Measurements from ENCODE around the gene SEMA5A. TPM values are rescaled to one million over a fixed set of nuclear protein-coding genes. Genes with fewer than 3 reads are reported as not detected.

Gene SEMA5A
- total RNA-seq, 1 experiment from 2014 or later = 0.15 TPM

- Histone ChIP-seq H3K27ac (ENCODE audit: low read length) (no peak overlapping the region), H3K4me3 (ENCODE audit: low read depth in 2 of 2, low read length in 2 of 2) (no peak overlapping the region), H3K4me1 (ENCODE audit: control insufficient read depth, insufficient read depth, low read length) (no peaks in the 10 kb centered on the region), H3K27me3 (ENCODE audit: control insufficient read depth, insufficient read depth, low read length) (no peaks in the 10 kb centered on the region), H3K36me3 (ENCODE audit: control insufficient read depth, insufficient read depth, low read length) (no peaks in the 10 kb centered on the region), H3K9me3 (ENCODE audit: control insufficient read depth, insufficient read depth, low read depth, low read length) (no peaks in the 10 kb centered on the region)
- ATAC-seq (no peak), DNase-seq (ENCODE audit: low read depth, low spot score) (no peak)
- CTCF ChIA-PET = no interaction called here
- intact Hi-C loops (cut with micrococcal nuclease; ENCODE audit: unreplicated experiment) = no loop called here
- in situ Hi-C loops (cut with HindIII; ENCODE audit: low pct_unique_long_range_greater_than_20kb, low sequenced_read_pairs) = no loop called here
- no TSS peak for BruUV-seq (replicated peaks)
- POLR2A ChIA-PET = no interaction called here
- TF ChIP-seq TCF7L2 (IDR thresholded peaks at IDR 0.05; ENCODE audit: low read depth, low read length) (no peak), SIN3A (IDR thresholded peaks at IDR 0.05; ENCODE audit: borderline replicate concordance, insufficient read depth, low read depth, low read length) (no peak), CTCF (IDR thresholded peaks at IDR 0.05) (no peak), POLR2AphosphoS5 (IDR thresholded peaks at IDR 0.05; ENCODE audit: low read depth, low read length) (no peak), REST (IDR thresholded peaks at IDR 0.05; ENCODE audit: insufficient read depth in 1 of 2, low read depth in 2 of 2, low read length in 1 of 2) (no peak)
Observed at GRCh38 chr5:9419794-9420193, 126.1 kb downstream of the SEMA5A start.

- Histone ChIP-seq H3K4me1 (ENCODE audit: control insufficient read depth, insufficient read depth, low read length) (no peaks in the 10 kb centered on the region), H3K27ac (ENCODE audit: low read length) (no peak overlapping the region), H3K36me3 (ENCODE audit: control insufficient read depth, insufficient read depth, low read length) (no peaks in the 10 kb centered on the region), H3K9me3 (ENCODE audit: control insufficient read depth, insufficient read depth, low read depth, low read length) (no peaks in the 10 kb centered on the region), H3K27me3 (ENCODE audit: control insufficient read depth, insufficient read depth, low read length) (no peaks in the 10 kb centered on the region), H3K4me3 (ENCODE audit: low read depth in 2 of 2, low read length in 2 of 2) (no peak overlapping the region)
- no peak for ATAC-seq
- ChIA-PET POLR2A (no interaction called here), CTCF (no interaction called here)
- no TSS peak for BruUV-seq (replicated peaks)
- in situ Hi-C loops (cut with HindIII; ENCODE audit: low pct_unique_long_range_greater_than_20kb, low sequenced_read_pairs) = no loop called here
- intact Hi-C loops (cut with micrococcal nuclease; ENCODE audit: unreplicated experiment) = no loop called here
- no peak for DNase-seq (ENCODE audit: low read depth, low spot score)
- TF ChIP-seq CTCF (IDR thresholded peaks at IDR 0.05) (no peak), REST (IDR thresholded peaks at IDR 0.05; ENCODE audit: insufficient read depth in 1 of 2, low read depth in 2 of 2, low read length in 1 of 2) (no peak), POLR2AphosphoS5 (IDR thresholded peaks at IDR 0.05; ENCODE audit: low read depth, low read length) (no peak), SIN3A (IDR thresholded peaks at IDR 0.05; ENCODE audit: borderline replicate concordance, insufficient read depth, low read depth, low read length) (no peak), TCF7L2 (IDR thresholded peaks at IDR 0.05; ENCODE audit: low read depth, low read length) (no peak)
Observed at GRCh38 chr5:9415566-9415965, 130.3 kb downstream of the SEMA5A start.
